K562 (cell line): ENCODE results near the gene BEND6. TPM values are rescaled to one million over a fixed set of nuclear protein-coding genes. Genes with fewer than 3 reads are reported as not detected.

Source experiments
- BHLHE40 ChIP-seq: IDR thresholded peaks from 2 replicates; pipeline ENCODE4 v1.6.1; 2011; ENCODE audit warnings: low read length, improper control_type of control experiment
- BRD9 ChIP-seq: fragments of 450-650 bp; IDR thresholded peaks from 2 replicates; pipeline ENCODE4 v1.6.1; 2018; ENCODE audit warnings: low read depth; ENCODE audit not compliant: partially characterized antibody
- CTBP1 ChIP-seq: fragments of 450-650 bp; IDR thresholded peaks from 2 replicates; pipeline ENCODE4 v1.6.1; 2016; ENCODE audit warnings: borderline replicate concordance
- ETS2 ChIP-seq: IDR thresholded peaks from 2 replicates; pipeline ENCODE4 v1.6.1; 2016; ENCODE audit warnings: borderline replicate concordance, missing genetic modification characterization, mild to moderate bottlenecking, moderate library complexity, missing compliant biosample characterization; ENCODE audit not compliant: poor library complexity, severe bottlenecking
- FOXP1 ChIP-seq: sonication (generic); formaldehyde crosslinking; IDR thresholded peaks from 2 replicates; pipeline ENCODE4 v1.8.0; 2022; ENCODE audit warnings: mild to moderate bottlenecking, missing genetic modification reagents
- FOXP4 ChIP-seq: sonication (generic); formaldehyde crosslinking; IDR thresholded peaks from 2 replicates; pipeline ENCODE4 v1.8.0; 2022; ENCODE audit warnings: mild to moderate bottlenecking, missing genetic modification reagents, borderline replicate concordance
- HOXB6 ChIP-seq: fragments of 250-450 bp; sonication (Bioruptor Pico); IDR thresholded peaks from 2 replicates; pipeline ENCODE4 v1.5.1; 2022; ENCODE audit warnings: mild to moderate bottlenecking, borderline replicate concordance
- KLF1 ChIP-seq: fragments of 450-650 bp; IDR thresholded peaks from 2 replicates; pipeline ENCODE4 v1.6.1; 2016; ENCODE audit warnings: missing genetic modification characterization, missing compliant biosample characterization
- MYC ChIP-seq, 2 experiments: fragments of 250-450 bp in 1 of 2; sonication (Bioruptor Pico) in 1 of 2; IDR thresholded peaks; 2 replicates each; pipeline versions ENCODE4 v1.5.1 to v1.6.1; 2012 to 2021; ENCODE audit warnings: low read depth in 2 of 2, borderline replicate concordance in 1 of 2, improper control_type of control experiment in 1 of 2, low read length in 1 of 2, mild to moderate bottlenecking in 1 of 2, moderate library complexity in 1 of 2
- NR2C1 ChIP-seq, 2 experiments: fragments of 450-650 bp; IDR thresholded peaks; 2 replicates each; pipeline ENCODE4 v1.6.1; 2017; ENCODE audit warnings: mild to moderate bottlenecking in 2 of 2, antibody characterized with exemption in 1 of 2, inconsistent platforms in 1 of 2, missing compliant biosample characterization in 1 of 2, missing genetic modification characterization in 1 of 2
- PHF20 ChIP-seq: fragments of 450-650 bp; IDR thresholded peaks from 2 replicates; pipeline ENCODE4 v1.6.1; 2018; ENCODE audit not compliant: partially characterized antibody
- PHF21A ChIP-seq: fragments of 450-650 bp; IDR thresholded peaks from 2 replicates; pipeline ENCODE4 v1.6.1; 2017; ENCODE audit warnings: low read depth, borderline replicate concordance
- POLR2AphosphoS2 ChIP-seq: IDR thresholded peaks from 2 replicates; pipeline ENCODE4 v1.6.1; 2012; ENCODE audit warnings: low read length, improper control_type of control experiment
- POLR3G ChIP-seq: IDR thresholded peaks from 2 replicates; pipeline ENCODE4 v1.6.1; 2011; ENCODE audit not compliant: insufficient read length, insufficient replicate concordance; ENCODE audit errors: extremely low read depth
- POU5F1 ChIP-seq: fragments of 150-350 bp; IDR thresholded peaks from 2 replicates; pipeline ENCODE4 v1.6.1; 2014; ENCODE audit warnings: borderline replicate concordance, low read length, low read depth, mild to moderate bottlenecking; ENCODE audit not compliant: partially characterized antibody
- SMARCC2 ChIP-seq: fragments of 450-650 bp; IDR thresholded peaks from 2 replicates; pipeline ENCODE4 v1.6.1; 2017; ENCODE audit warnings: antibody characterized with exemption, moderate library complexity, mild to moderate bottlenecking, low read depth
- THRA ChIP-seq: fragments of 450-650 bp; IDR thresholded peaks from 2 replicates; pipeline ENCODE4 v1.6.1; 2017; ENCODE audit warnings: mild to moderate bottlenecking, moderate library complexity
- VEZF1 ChIP-seq: fragments of 200-800 bp; sonication (Bioruptor generic); IDR thresholded peaks from 2 replicates; pipeline ENCODE4 v1.6.1; 2017; ENCODE audit warnings: missing genetic modification characterization, missing compliant biosample characterization
- XRCC5 ChIP-seq: fragments of 200-400 bp; formaldehyde crosslinking; IDR thresholded peaks from 2 replicates; pipeline ENCODE4 v1.6.1; 2017; ENCODE audit warnings: low read depth, mild to moderate bottlenecking, low read length
- ZEB2 ChIP-seq: fragments of 450-650 bp; IDR thresholded peaks from 2 replicates; pipeline ENCODE4 v1.6.1; 2016
- ZNF316 ChIP-seq: fragments of 450-650 bp; IDR thresholded peaks from 2 replicates; pipeline ENCODE4 v1.6.1; 2016
- ZNF766 ChIP-seq: fragments of 200-800 bp; sonication (Bioruptor generic); conservative IDR thresholded peaks from 2 replicates; pipeline ENCODE4 v1.6.1; 2016; ENCODE audit warnings: missing genetic modification characterization, missing compliant biosample characterization
- polyA plus RNA-seq, 8 experiments: library from polyadenylated mRNA; depleted of rRNA in 4 of 8; stranded (reverse) in 5 of 8; unstranded in 3 of 8; fragments of >200 nt; fragmentation: Nextera tagmentation in 2 of 8; fragmentation: Illumina TruSeq in 1 of 8; extraction: Ambion mirVana in 2 of 8; extraction: Trizol in 1 of 8; gene quantifications; 2 replicates each; pipeline versions ENCODE4 v1.2.1 to v1.2.3, GENCODE V29; 2011 to 2014; ENCODE audit warnings: inconsistent platforms in 1 of 8, missing spikeins in 1 of 8
- total RNA-seq, 7 experiments: library from RNA; depleted of rRNA in 6 of 7; stranded (reverse); fragments of >200 nt in 6 of 7; fragmentation: Illumina TruSeq in 2 of 7; extraction: Trizol in 2 of 7; gene quantifications; 2 replicates each; pipeline versions ENCODE4 v1.2.1 to v1.2.3, GENCODE V29; 2011 to 2021; ENCODE audit warnings: low replicate concordance in 1 of 7

BEND6 gene
- total and polyA plus RNA-seq, 9 of the 15 experiments (the other 6 are each of a cell fraction or from before 2014, with no cell fraction given): 0.37 to 4.0 (median 1.1) TPM

- TF ChIP-seq THRA (no peak), NR2C1 (IDR thresholded peaks at IDR 0.05) (no peak), NR2C1 (tag; IDR thresholded peaks at IDR 0.05) (no peak), BHLHE40 (no peak; the same call in 1 of the 2 replicates), XRCC5 (no peak), BRD9 (no peak), ZNF766 (CRISPR knock-in tag) (no peak), POLR3G (no peak), MYC (IDR thresholded peaks at IDR 0.05; ENCODE audit: low read depth, low read length) (peak; percentile 65), MYC (CRISPR knock-in tag; IDR thresholded peaks at IDR 0.05; ENCODE audit: borderline replicate concordance, low read depth) (no peak), FOXP1 (no peak), PHF20 (no peak), HOXB6 (CRISPR knock-in tag) (no peak), CTBP1 (peak; percentile 85), ZNF316 (no peak), ETS2 (tag) (no peak), PHF21A (no peak), POU5F1 (no peak), ZEB2 (no peak), FOXP4 (CRISPR knock-in tag) (no peak), POLR2AphosphoS2 (no peak), SMARCC2 (no peak), KLF1 (tag) (peak; percentile 75; the same call in 1 of the 2 replicates), VEZF1 (peak; percentile 72)
Observed at GRCh38 chr6:56955171-56956155, 556 bp downstream of the BEND6 start (continued).
